Measurements from ENCODE around the gene MATCAP1.

Gene MATCAP1

DNA sequence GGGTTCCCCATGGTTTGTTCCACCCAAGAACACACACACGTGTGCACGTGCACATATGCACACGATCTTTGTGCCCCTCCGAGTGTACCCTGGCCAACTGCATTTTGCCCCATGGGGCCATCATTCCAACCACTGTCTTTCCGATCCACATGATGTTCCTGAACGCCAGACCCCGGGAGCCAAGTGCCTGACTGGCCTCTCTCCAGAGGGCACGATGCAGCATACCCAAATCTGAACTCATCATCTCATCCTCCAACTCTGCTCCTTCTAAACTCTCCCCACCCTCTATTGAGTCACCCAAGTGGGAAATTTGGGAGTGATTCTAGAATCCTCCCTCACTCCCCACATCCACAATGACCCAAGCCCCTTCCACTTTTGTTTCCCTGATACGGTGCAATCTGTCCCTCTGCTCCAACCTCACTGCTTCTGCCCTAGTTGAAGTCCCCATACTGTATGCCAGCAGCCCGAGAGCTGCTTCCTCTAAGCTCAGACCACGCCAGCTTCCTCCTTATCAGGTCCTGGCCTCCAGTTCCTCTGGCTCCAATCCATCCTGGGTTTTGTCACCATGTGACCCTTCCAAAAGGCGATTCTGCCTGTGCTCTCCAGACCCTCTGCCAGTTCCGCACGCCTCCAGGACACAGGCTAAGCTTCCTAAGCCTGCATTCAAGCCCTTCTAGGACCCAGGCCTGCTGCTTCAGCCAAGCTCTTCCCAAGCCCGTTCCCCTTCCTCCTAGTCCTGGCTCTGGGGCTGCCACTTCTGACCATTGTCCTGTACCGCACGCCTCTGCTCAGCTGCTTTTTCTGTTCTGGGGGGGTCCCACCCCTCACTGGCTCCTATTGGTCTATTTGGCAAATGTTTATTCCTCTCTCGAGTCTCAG is 33.1 kb upstream of the MATCAP1 start:
- H3K9me3 ChIP-seq (ENCODE audit: control insufficient read depth, low read depth, low read length), result no peaks in the 10 kb centered on the region
- H3K4me1 ChIP-seq (ENCODE audit: control insufficient read depth, low read depth, low read length), result no peaks in the 10 kb centered on the region
- H3K4me3 ChIP-seq (ENCODE audit: low read length), result no peak overlapping the region
- H3K27me3 ChIP-seq (ENCODE audit: control insufficient read depth, insufficient read depth, low read length), result peaks cover 8% of the 10 kb centered on the region
- no peak overlapping the region for H3K9ac ChIP-seq (ENCODE audit: low read length)
- H3K27ac ChIP-seq (ENCODE audit: low read length), result no peak overlapping the region
- no peaks in the 10 kb centered on the region for H3K36me3 ChIP-seq (ENCODE audit: control insufficient read depth, low read depth, low read length)

DNA sequence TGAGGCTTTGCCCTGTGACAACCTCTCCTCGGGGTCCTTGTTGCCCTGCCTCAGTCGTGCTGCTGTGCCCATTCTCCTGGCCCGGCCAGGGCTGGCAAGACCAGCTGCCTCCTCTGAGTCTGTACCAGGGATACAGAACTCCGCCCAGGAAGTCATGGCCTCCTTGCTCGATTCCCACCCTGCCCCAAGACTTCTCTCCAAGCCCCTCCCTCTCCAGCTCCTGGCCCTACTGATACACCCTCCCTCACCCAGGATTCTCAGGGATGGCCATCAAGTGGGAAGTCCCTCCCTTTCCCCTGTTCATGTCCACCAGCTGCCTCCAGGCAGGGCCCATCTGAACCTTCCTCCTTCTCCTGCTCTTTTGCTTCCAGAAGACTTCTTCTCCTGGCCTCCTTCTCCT is 31.9 kb upstream of the MATCAP1 start:
- no peaks in the 10 kb centered on the region for H3K9me3 ChIP-seq (ENCODE audit: control insufficient read depth, low read depth, low read length)
- H3K4me1 ChIP-seq (ENCODE audit: control insufficient read depth, low read depth, low read length), result no peaks in the 10 kb centered on the region
- no peaks in the 10 kb centered on the region for H3K36me3 ChIP-seq (ENCODE audit: control insufficient read depth, low read depth, low read length)
- no peak overlapping the region for H3K9ac ChIP-seq (ENCODE audit: low read length)
- H3K27ac ChIP-seq (ENCODE audit: low read length), result no peak overlapping the region
- no peak overlapping the region for H3K4me3 ChIP-seq (ENCODE audit: low read length)
- peaks cover 8% of the 10 kb centered on the region for H3K27me3 ChIP-seq (ENCODE audit: control insufficient read depth, insufficient read depth, low read length)

DNA sequence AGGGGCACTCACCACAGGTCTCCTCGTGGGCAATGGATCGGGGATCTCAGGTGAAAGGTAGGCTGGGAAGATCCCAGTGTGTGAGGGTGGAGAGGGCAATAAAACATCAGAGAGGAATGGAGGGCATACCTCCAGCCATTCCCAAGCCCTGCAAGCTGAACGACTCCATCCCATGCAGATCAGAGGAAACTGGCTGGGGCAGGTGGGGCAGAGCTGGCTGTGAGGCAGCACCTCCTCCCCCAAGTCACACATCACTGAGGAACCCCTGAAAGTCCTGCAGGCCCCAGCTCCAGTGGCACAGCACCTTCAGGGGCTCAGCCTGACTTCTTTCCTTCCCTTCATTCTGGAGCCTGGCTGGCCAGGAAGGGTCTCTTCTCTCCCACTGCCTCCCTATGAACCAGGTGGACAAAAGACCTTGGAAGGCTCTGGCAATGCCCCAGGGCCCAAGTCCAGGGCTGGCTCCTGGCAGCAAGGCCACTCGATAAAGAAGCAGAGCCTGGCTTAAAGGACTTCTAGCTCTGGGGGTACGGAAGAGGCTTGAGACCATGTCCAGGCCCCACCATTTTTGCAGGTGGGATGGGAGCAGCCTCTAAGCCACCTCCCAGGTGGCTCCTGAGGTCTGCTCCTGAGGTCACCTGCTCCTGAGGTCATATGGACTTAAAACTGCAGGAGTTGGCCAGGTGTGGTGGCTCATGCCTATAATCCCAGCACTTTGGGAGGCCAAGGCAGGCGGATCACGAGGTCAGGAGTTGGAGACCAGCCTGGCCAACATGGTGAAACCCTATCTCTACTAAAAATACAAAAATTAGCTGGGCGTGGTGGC is 29.6 kb upstream of the MATCAP1 start:
- Histone ChIP-seq H3K27ac (ENCODE audit: low read length) (no peak overlapping the region), H3K4me1 (ENCODE audit: control insufficient read depth, low read depth, low read length) (no peaks in the 10 kb centered on the region), H3K9me3 (ENCODE audit: control insufficient read depth, low read depth, low read length) (no peaks in the 10 kb centered on the region), H3K9ac (ENCODE audit: low read length) (no peak overlapping the region), H3K36me3 (ENCODE audit: control insufficient read depth, low read depth, low read length) (no peaks in the 10 kb centered on the region), H3K27me3 (ENCODE audit: control insufficient read depth, insufficient read depth, low read length) (peaks cover 5% of the 10 kb centered on the region), H3K4me3 (ENCODE audit: low read length) (no peak overlapping the region)

DNA sequence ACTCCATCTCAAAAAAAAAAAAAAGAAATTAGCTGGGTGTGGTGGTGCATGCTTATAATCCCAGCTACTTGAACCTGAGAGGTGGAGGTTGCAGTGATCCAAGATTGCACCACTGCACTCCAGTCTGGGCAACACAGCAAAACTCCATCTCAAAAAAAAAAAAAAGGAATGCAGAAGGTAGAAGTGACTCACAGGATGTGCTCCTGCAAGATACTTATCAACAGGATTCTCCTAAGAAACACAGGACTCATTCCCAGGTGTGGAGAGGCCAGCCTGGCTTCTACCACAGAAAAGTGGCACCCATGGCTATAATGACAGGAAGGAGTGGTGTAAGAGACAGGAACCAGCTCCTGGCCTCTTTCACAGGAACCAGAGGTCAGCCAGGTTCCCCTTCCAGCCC is 29.0 kb upstream of the MATCAP1 start:
- Histone ChIP-seq H3K4me3 (ENCODE audit: low read length) (no peak overlapping the region), H3K9ac (ENCODE audit: low read length) (no peak overlapping the region), H3K4me1 (ENCODE audit: control insufficient read depth, low read depth, low read length) (no peaks in the 10 kb centered on the region), H3K27me3 (ENCODE audit: control insufficient read depth, insufficient read depth, low read length) (peaks cover 5% of the 10 kb centered on the region), H3K27ac (ENCODE audit: low read length) (no peak overlapping the region), H3K36me3 (ENCODE audit: control insufficient read depth, low read depth, low read length) (no peaks in the 10 kb centered on the region), H3K9me3 (ENCODE audit: control insufficient read depth, low read depth, low read length) (no peaks in the 10 kb centered on the region)

DNA sequence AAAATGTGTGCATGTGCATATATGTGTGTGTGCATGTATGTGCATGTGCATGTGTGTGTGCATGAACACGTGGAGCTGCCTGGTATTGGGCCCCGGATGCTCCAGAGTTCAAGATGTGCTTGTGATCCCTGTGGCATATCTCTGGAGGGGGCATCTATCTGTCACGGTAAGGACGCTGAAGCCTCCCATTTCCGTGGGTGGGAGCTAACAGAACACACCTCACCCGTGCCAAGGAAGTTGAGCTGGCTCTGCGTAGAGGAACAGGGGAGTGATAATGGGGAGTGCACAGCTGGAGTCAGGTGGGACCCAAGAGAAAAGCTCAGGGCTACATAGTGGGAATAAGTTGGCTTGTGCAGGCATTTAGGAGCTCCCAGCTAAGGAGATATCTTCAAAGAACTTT is 27.9 kb upstream of the MATCAP1 start:
- Histone ChIP-seq H3K9ac (ENCODE audit: low read length) (no peak overlapping the region), H3K4me1 (ENCODE audit: control insufficient read depth, low read depth, low read length) (no peaks in the 10 kb centered on the region), H3K36me3 (ENCODE audit: control insufficient read depth, low read depth, low read length) (no peaks in the 10 kb centered on the region), H3K9me3 (ENCODE audit: control insufficient read depth, low read depth, low read length) (no peaks in the 10 kb centered on the region), H3K27me3 (ENCODE audit: control insufficient read depth, insufficient read depth, low read length) (peaks cover 5% of the 10 kb centered on the region), H3K27ac (ENCODE audit: low read length) (no peak overlapping the region), H3K4me3 (ENCODE audit: low read length) (no peak overlapping the region)

DNA sequence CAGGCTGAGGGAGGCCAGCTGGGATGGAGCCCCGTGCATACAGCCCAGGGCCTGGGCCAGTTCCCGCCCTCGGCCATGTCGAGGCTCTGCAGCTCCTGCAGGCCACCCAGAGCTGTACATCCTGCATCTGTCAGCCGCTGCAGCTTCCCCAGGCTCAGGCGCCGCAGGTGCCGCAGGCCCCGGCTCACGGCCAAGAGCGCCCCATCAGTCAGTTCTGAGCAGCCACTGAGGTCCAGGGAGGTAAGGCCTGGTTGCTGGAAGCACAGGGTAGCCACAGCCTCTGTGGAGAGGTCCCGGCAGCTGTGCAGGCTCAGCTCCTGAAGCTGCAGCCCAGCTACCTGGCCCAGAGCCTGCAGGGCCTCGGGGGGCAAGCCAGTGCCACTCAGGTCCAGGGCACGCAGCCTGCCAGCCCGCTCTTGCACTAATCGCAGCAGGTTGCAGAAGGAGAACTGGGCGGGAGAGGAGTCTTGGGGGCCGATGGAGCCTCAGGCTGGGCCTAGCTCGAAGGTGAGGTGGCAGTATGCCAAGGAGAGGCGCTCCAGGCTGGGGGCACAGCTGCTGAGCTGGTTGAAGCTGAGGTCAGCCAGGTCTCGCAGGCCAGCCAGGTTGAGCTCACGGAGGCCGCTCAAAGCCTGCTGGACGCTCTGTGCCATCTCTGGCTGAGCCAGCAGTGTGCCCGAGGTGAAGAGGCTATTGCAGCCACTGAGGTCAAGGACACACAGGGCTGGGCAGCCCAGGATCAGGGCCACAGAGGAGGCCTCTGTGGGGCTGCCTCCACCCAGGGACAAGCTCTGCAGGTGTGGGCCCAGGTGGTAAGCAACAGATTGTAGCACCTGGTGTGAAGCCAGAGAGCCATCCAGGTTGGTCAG is 26.5 kb upstream of the MATCAP1 start:
- Histone ChIP-seq H3K9me3 (ENCODE audit: control insufficient read depth, low read depth, low read length) (no peaks in the 10 kb centered on the region), H3K4me3 (ENCODE audit: low read length) (no peak overlapping the region), H3K9ac (ENCODE audit: low read length) (no peak overlapping the region), H3K4me1 (ENCODE audit: control insufficient read depth, low read depth, low read length) (no peaks in the 10 kb centered on the region), H3K36me3 (ENCODE audit: control insufficient read depth, low read depth, low read length) (no peaks in the 10 kb centered on the region), H3K27ac (ENCODE audit: low read length) (no peak overlapping the region), H3K27me3 (ENCODE audit: control insufficient read depth, insufficient read depth, low read length) (peaks cover 5% of the 10 kb centered on the region)

DNA sequence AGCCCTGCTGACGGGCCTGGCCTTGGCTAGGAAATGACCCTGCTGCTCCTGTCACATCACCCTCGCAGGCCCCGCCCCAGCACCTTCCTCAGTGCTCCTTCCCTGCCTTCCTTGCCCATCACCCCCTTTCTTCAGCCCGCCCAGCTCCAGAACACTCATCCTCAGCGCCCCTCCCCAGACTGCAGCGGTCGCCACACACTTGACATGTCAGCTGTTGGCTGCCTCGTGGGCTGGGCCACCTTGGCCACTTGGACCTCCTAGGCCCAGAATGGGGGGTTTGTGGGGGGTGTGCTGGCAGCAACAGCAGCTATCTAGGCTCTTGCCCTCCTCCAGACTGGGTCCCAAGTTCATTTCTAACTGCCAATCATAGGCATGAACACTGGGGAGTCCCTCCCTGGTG is 25.8 kb upstream of the MATCAP1 start:
- H3K27me3 ChIP-seq (ENCODE audit: control insufficient read depth, insufficient read depth, low read length), result peaks cover 5% of the 10 kb centered on the region
- H3K9me3 ChIP-seq (ENCODE audit: control insufficient read depth, low read depth, low read length), result no peaks in the 10 kb centered on the region
- H3K9ac ChIP-seq (ENCODE audit: low read length), result no peak overlapping the region
- H3K27ac ChIP-seq (ENCODE audit: low read length), result no peak overlapping the region
- no peaks in the 10 kb centered on the region for H3K4me1 ChIP-seq (ENCODE audit: control insufficient read depth, low read depth, low read length)
- no peak overlapping the region for H3K4me3 ChIP-seq (ENCODE audit: low read length)
- H3K36me3 ChIP-seq (ENCODE audit: control insufficient read depth, low read depth, low read length), result no peaks in the 10 kb centered on the region

DNA sequence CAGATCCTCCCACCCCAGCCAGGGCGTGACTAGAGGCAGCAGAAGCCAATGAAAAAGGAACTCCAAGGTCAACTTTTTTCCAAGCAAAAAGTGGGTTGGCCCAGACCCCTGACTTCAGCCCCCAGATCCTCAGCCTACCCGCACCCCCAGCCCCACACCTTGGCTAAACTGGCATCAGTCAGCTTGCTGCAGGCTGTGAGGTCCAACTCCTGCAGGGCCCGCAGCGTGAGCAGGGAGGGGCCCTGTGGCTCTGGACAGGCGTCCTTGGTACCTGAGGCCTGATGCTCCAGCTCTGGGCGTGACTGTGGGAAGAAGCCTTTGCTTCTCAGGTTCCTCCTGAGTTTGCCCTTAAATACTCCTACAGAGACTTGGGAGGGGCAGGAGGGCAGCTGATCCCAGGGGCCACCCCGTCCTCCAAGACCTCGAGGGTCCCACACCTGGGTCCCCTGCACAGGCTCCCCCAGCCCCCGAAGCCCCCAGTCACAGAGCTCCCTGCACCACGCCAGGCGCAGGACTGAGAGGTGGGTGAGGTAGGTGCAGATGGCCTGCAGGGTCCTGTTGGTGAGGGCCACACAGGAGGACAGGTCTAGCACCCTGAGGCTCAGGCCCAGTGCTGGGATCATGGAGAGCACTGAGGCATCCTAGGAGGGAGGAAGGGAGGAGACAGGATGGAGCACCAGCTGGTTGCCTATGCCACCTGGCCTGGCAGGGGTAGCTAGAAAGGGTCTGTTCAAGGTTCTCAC is 24.6 kb upstream of the MATCAP1 start:
- Histone ChIP-seq H3K27ac (ENCODE audit: low read length) (no peak overlapping the region), H3K27me3 (ENCODE audit: control insufficient read depth, insufficient read depth, low read length) (peaks cover 5% of the 10 kb centered on the region), H3K4me3 (ENCODE audit: low read length) (no peak overlapping the region), H3K4me1 (ENCODE audit: control insufficient read depth, low read depth, low read length) (no peaks in the 10 kb centered on the region), H3K9me3 (ENCODE audit: control insufficient read depth, low read depth, low read length) (no peaks in the 10 kb centered on the region), H3K36me3 (ENCODE audit: control insufficient read depth, low read depth, low read length) (peaks cover 7% of the 10 kb centered on the region), H3K9ac (ENCODE audit: low read length) (no peak overlapping the region)

DNA sequence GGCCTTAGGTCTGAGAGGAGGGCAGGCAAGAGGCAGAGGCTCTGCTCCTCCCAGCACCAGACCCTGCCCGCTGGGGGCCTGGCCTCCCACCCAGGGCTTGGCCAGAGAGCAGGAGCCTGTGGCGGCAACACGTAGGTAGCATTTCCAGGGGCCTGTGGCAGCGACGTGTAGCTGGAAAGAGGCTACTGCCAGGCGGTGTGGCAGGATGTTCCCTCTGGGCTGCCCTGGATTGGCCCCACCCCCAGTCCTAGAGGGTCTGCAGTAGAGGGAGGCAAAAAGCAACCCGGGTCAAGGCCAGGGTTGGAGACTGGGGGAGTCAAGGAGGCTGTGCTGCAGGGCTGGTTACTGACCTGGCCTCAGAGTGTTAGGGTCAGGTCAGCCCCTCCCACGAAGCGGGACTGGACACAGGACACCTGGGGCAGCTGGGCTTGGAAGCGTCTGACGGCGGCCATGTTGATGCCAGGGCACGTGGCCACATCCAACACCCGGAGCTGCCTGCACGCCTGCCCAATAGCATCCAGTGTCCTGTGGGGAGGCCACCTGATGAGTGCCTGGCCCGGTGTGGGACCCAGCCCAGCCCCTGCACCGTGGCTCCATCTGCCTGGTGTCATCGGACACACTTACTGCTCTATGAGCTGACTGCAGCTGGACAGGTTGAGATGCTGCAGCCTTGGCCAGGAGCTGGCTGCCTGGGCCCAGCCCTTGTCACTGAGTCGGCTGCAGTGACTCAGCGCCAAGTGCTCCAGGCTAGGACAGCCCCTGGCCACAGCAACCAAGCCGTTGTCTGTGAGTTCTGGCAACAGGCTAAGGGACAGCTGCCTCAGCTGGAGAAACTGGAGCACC is 23.7 kb upstream of the MATCAP1 start:
- Histone ChIP-seq H3K4me1 (ENCODE audit: control insufficient read depth, low read depth, low read length) (no peaks in the 10 kb centered on the region), H3K36me3 (ENCODE audit: control insufficient read depth, low read depth, low read length) (peaks cover 7% of the 10 kb centered on the region), H3K4me3 (ENCODE audit: low read length) (no peak overlapping the region), H3K9me3 (ENCODE audit: control insufficient read depth, low read depth, low read length) (no peaks in the 10 kb centered on the region), H3K27ac (ENCODE audit: low read length) (no peak overlapping the region), H3K27me3 (ENCODE audit: control insufficient read depth, insufficient read depth, low read length) (no peaks in the 10 kb centered on the region), H3K9ac (ENCODE audit: low read length) (no peak overlapping the region)

DNA sequence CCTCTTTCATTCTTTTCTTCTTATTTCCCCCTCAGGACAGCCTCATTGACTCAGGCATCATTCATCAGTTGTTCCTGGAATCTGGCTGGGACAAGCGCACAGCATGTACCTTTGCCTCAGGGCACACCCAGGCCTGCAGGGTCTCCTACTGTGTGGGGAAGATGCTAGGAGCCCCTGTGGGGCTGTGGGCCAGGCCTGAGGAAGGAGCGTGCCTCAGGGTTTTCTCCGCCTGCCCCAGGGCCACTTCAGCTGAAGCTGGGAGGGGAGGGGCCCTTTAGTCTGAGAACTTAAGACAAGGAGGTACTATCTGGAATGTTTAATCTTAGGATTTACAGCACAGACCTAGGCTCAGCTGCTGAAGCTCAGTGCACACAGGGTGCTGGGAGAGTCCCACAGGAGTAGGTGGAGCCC is 23.1 kb upstream of the MATCAP1 start:
- H3K36me3 ChIP-seq (ENCODE audit: control insufficient read depth, low read depth, low read length), result peaks cover 7% of the 10 kb centered on the region
- no peak overlapping the region for H3K27ac ChIP-seq (ENCODE audit: low read length)
- H3K9ac ChIP-seq (ENCODE audit: low read length), result no peak overlapping the region
- no peak overlapping the region for H3K4me3 ChIP-seq (ENCODE audit: low read length)
- H3K9me3 ChIP-seq (ENCODE audit: control insufficient read depth, low read depth, low read length), result no peaks in the 10 kb centered on the region
- H3K27me3 ChIP-seq (ENCODE audit: control insufficient read depth, insufficient read depth, low read length), result no peaks in the 10 kb centered on the region
- no peaks in the 10 kb centered on the region for H3K4me1 ChIP-seq (ENCODE audit: control insufficient read depth, low read depth, low read length)
